GM12878 (cell line): ENCODE results near the gene FN3K. TPM values are rescaled to one million over a fixed set of nuclear protein-coding genes. Genes with fewer than 3 reads are reported as not detected.

Source experiments
- ATAC-seq: fragments of 200-7000 bp; cut with Tn5 transposase; 3 replicates; pipeline ENCODE4 v1.9.1; 2020; ENCODE audit warnings: mild to moderate bottlenecking, moderate library complexity
- BruUV-seq: library from RNA; stranded (reverse); fragments of 400-500 nt; replicated peaks from 2 replicates; lab custom pipeline; 2021; lab: Mats Ljungman, UMichigan
- CTCF ChIA-PET: fragments of 300-600 bp; sonication (Branson Sonifier 250); formaldehyde crosslinking; extraction: SDS; loops from one replicate; lab custom pipeline; 2021; ENCODE audit warnings: inconsistent platforms; lab: Yijun Ruan, JAX
- POLR2A ChIA-PET: fragments of 350-600 bp; formaldehyde crosslinking; extraction: SDS; loops from one replicate; lab custom pipeline; 2021; ENCODE audit warnings: inconsistent platforms; lab: Charles Lee
- RAD21 ChIA-PET: fragments of 300-600 bp; sonication (Branson Sonifier 250); formaldehyde crosslinking; loops from one replicate; lab custom pipeline; 2023; ENCODE audit warnings: antibody characterized with exemption; ENCODE audit not compliant: unreplicated experiment; lab: Charles Lee
- SMC1A ChIA-PET: fragments of 300-600 bp; sonication (Branson Sonifier 250); formaldehyde crosslinking; loops from one replicate; lab custom pipeline; 2023; ENCODE audit not compliant: unreplicated experiment, uncharacterized antibody; lab: Charles Lee
- DNase-seq: peaks from one replicate; pipeline ENCODE4 v3.0.0-alpha.2; 2011; ENCODE audit warnings: low read depth, low spot score
- FAIRE-seq: peaks from 3 replicates; lab custom pipeline; 2011; peaks lifted over from hg19 to GRCh38; lab: Jason Lieb, UNC
- H2AFZ ChIP-seq: 2 replicates; pipeline ENCODE4 v1.6.0; 2011; ENCODE audit warnings: low read depth, low read length, control low read depth; ENCODE audit not compliant: control insufficient read depth
- H3K27ac ChIP-seq: 2 replicates; pipeline ENCODE4 v1.5.1; 2011; ENCODE audit warnings: control low read depth; ENCODE audit not compliant: control insufficient read depth, insufficient read depth
- H3K27me3 ChIP-seq, 2 experiments: replicated peaks in 1 of 2; 2 replicates each; pipeline versions ENCODE4 v1.6.0 to v1.6.1; 2011; ENCODE audit warnings: low read length in 1 of 2; ENCODE audit not compliant: control insufficient read depth in 2 of 2, insufficient read depth in 2 of 2
- H3K36me3 ChIP-seq, 2 experiments: 2 replicates each; pipeline ENCODE4 v1.5.1; 2011; ENCODE audit warnings: low read length in 1 of 2; ENCODE audit not compliant: control insufficient read depth in 2 of 2, insufficient read depth in 2 of 2
- H3K4me1 ChIP-seq: 2 replicates; pipeline ENCODE4 v1.6.1; 2011; ENCODE audit warnings: mild to moderate bottlenecking, low read length, moderate library complexity, mixed read lengths; ENCODE audit not compliant: control insufficient read depth, insufficient read depth
- H3K4me2 ChIP-seq: 2 replicates; pipeline ENCODE4 v1.6.0; 2011; ENCODE audit warnings: control low read depth; ENCODE audit not compliant: control insufficient read depth, insufficient read depth
- H3K4me3 ChIP-seq: fragments of 200-600 bp; sonication (generic); 2 replicates; pipeline ENCODE4 v1.5.1; 2016
- H3K79me2 ChIP-seq: 2 replicates; pipeline ENCODE4 v1.6.0; 2011; ENCODE audit warnings: low read length; ENCODE audit not compliant: control insufficient read depth, insufficient read depth
- H3K9ac ChIP-seq: 2 replicates; pipeline ENCODE4 v1.8.0; 2011; ENCODE audit warnings: low read length, control low read depth, mixed read lengths; ENCODE audit not compliant: control insufficient read depth, insufficient read depth
- H3K9me3 ChIP-seq: replicated peaks from 3 replicates; pipeline ENCODE4 v1.5.1; 2011; ENCODE audit warnings: mild to moderate bottlenecking, low read length; ENCODE audit not compliant: control insufficient read depth, insufficient read depth
- H4K20me1 ChIP-seq: 2 replicates; pipeline ENCODE4 v1.6.0; 2011; ENCODE audit not compliant: control insufficient read depth, insufficient read depth
- BCLAF1 ChIP-seq: fragments of 450-650 bp; IDR thresholded peaks from 2 replicates; pipeline ENCODE4 v1.6.1; 2017; ENCODE audit warnings: antibody characterized with exemption, mild to moderate bottlenecking, moderate library complexity
- CBFB ChIP-seq: IDR thresholded peaks from 2 replicates; pipeline ENCODE4 v1.6.1; 2016; ENCODE audit warnings: antibody characterized with exemption, low read depth
- ETV6 ChIP-seq, 2 experiments: fragments of 450-650 bp in 1 of 2; IDR thresholded peaks in 1 of 2; conservative IDR thresholded peaks in 1 of 2; 2 replicates each; pipeline ENCODE4 v1.6.1; 2014; ENCODE audit warnings: antibody characterized with exemption in 1 of 2, borderline replicate concordance in 1 of 2, low read depth in 1 of 2, mild to moderate bottlenecking in 1 of 2, moderate library complexity in 1 of 2
- FOS ChIP-seq: IDR thresholded peaks from 3 replicates; pipeline ENCODE4 v1.6.1; 2011; ENCODE audit warnings: borderline replicate concordance; ENCODE audit not compliant: insufficient read length; ENCODE audit errors: extremely low read depth
- HCFC1 ChIP-seq: fragments of 150-350 bp; IDR thresholded peaks from 2 replicates; pipeline ENCODE4 v1.6.1; 2014; ENCODE audit warnings: low read length
- MYB ChIP-seq: fragments of 150-350 bp; IDR thresholded peaks from 2 replicates; pipeline ENCODE4 v1.6.1; 2014; ENCODE audit warnings: mild to moderate bottlenecking, low read depth, low read length, borderline replicate concordance
- NFYB ChIP-seq: IDR thresholded peaks from 2 replicates; pipeline ENCODE4 v1.6.1; 2011; ENCODE audit warnings: low read depth, mild to moderate bottlenecking, low read length, improper control_type of control experiment, moderate library complexity; ENCODE audit not compliant: insufficient read depth
- RAD51 ChIP-seq: fragments of 450-650 bp; IDR thresholded peaks from 2 replicates; pipeline ENCODE4 v1.6.1; 2016; ENCODE audit warnings: moderate library complexity, mild to moderate bottlenecking, inconsistent platforms
- RUNX3 ChIP-seq: IDR thresholded peaks from 2 replicates; pipeline ENCODE4 v1.6.1; 2012; ENCODE audit warnings: low read length, inconsistent platforms
- TAF1 ChIP-seq: IDR thresholded peaks from 2 replicates; pipeline ENCODE4 v1.6.1; 2011; ENCODE audit warnings: mild to moderate bottlenecking, low read depth, low read length, borderline replicate concordance
- TCF12 ChIP-seq: IDR thresholded peaks from 2 replicates; pipeline ENCODE4 v1.6.1; 2011; ENCODE audit warnings: low read depth, mild to moderate bottlenecking, low read length
- WGBS: methylation state at CpG from one replicate; pipeline ENCODE4 v1.1.6; 2016; ENCODE audit warnings: low lambda C conversion rate; ENCODE audit not compliant: insufficient replicate concordance, insufficient coverage; ENCODE audit errors: missing lambda C conversion rate; 5-methylcytosine and 5-hydroxymethylcytosine counted together
- in situ Hi-C: fragments of 300-500 bp; cut with MboI; formaldehyde crosslinking; loops from 9 replicates; pipeline ENCODE4 v1.14.3; 2018; ENCODE audit warnings: mixed read lengths
- intact Hi-C: fragments of 100-400 bp; cut with micrococcal nuclease; formaldehyde crosslinking; loops from one replicate; pipeline ENCODE4 v1.14.2; 2022; ENCODE audit not compliant: unreplicated experiment
- polyA plus RNA-seq, 11 experiments: library from polyadenylated mRNA; depleted of rRNA in 4 of 11; unstranded in 6 of 11; stranded (reverse) in 5 of 11; fragments of >200 nt; fragmentation: Nextera tagmentation in 4 of 11; fragmentation: Illumina TruSeq in 1 of 11; extraction: Ambion mirVana in 4 of 11; extraction: Trizol in 1 of 11; gene quantifications; 1 replicate in 1 of 11; 2 replicates in 10 of 11; pipeline versions ENCODE4 v1.2.1 to v1.2.3, GENCODE V29; 2011 to 2016; ENCODE audit warnings: inconsistent platforms in 2 of 11, missing spikeins in 2 of 11, low read depth in 1 of 11
- total RNA-seq, 4 experiments: library from RNA; depleted of rRNA in 3 of 4; stranded (reverse); fragments of >200 nt in 3 of 4; fragmentation: Illumina TruSeq in 1 of 4; extraction: Trizol in 1 of 4; gene quantifications; 2 replicates each; pipeline versions ENCODE4 v1.2.1 to v1.2.3, GENCODE V29; 2013 to 2021

Gene FN3K
- total and polyA plus RNA-seq, 10 of the 15 experiments (the other 5 are each of a cell fraction or from before 2014, with no cell fraction given): 0.08 to 0.51 (median 0.17) TPM; not detected in 7

DNA sequence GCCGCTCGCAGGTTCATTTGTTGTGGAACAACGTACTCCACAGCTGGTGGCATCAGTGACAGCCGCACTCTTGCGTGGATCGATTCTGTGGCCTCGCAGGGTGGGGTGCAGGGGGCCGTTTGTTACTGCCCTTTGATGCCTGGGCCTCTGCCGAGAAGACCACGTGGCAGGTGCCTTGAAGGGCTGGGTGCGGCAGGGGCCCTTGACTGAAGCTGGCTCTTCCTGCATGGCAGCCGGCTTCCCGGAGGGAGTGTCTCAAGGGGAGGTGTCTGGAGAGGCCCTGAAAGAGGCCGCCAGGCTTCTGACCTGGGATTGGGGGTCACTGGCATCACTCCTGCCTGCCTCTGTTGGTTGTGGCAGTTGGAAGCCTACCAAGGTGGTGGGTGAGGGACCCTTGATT, 60.2 kb downstream of the FN3K start:
- ChIA-PET RAD21 (no interaction called here), CTCF (no interaction called here), POLR2A (no interaction called here), SMC1A (no interaction called here)
- ATAC-seq (no peak), FAIRE-seq (no peak), DNase-seq (no peak)
- no TSS peak for BruUV-seq
- Histone ChIP-seq H3K9ac (no peak overlapping the region), H4K20me1 (no peaks in the 10 kb centered on the region), H3K4me2 (no peak overlapping the region), H3K4me3 (no peak overlapping the region), H3K36me3 (peaks cover 0 to 13% of the 10 kb centered on the region in 2 experiments; a peak in 3 of 4 replicates), H3K79me2 (no peaks in the 10 kb centered on the region), H3K4me1 (no peaks in the 10 kb centered on the region), H2AFZ (no peak overlapping the region), H3K27me3 (no peaks in the 10 kb centered on the region), H3K9me3 (no peaks in the 10 kb centered on the region), H3K27ac (no peak overlapping the region)
- in situ Hi-C loops (no loop called here), intact Hi-C loops (no loop called here)
- TF ChIP-seq FOS (no peak), TCF12 (no peak), BCLAF1 (no peak), RAD51 (no peak), NFYB (no peak), RUNX3 (no peak), TAF1 (no peak), CBFB (no peak), ETV6 (conservative IDR thresholded peaks at IDR 0.05 in 1 of 2, IDR thresholded peaks at IDR 0.05 in 1 of 2; ENCODE audit: borderline replicate concordance in 1 of 2, low read depth in 1 of 2) (no peak), HCFC1 (no peak), MYB (no peak)
- WGBS: 96% methylated on average over 14 of the region's 14 CpGs
